Fibroblast of skin of left quadriceps (primary cell): Measurements from ENCODE around the gene SSC4D.
"Not testable (repeated sequence)": the region's sequence is repeated elsewhere in the genome, so short reads cannot be mapped to it uniquely, and the experiment has no call there.

Source experiments
- DNase-seq, 2 experiments: peaks; one replicate each; pipeline ENCODE4 v3.0.0-alpha.2; 2013; ENCODE audit warnings: low read depth in 2 of 2

SSC4D gene

GRCh38 chr7:76421097-76421496 lies 11.6 kb upstream of the SSC4D start:
- DNase-seq, result peak; percentile 80 to 86

GRCh38 chr7:76417654-76418310 lies 8.3 kb upstream of the SSC4D start:
- DNase-seq, result not testable (repeated sequence)

- no peak for DNase-seq
Measured at GRCh38 chr7:76412249-76412648, 2.8 kb upstream of the SSC4D start.

- DNase-seq, result no peak
Measured at GRCh38 chr7:76411626-76412025, 2.1 kb upstream of the SSC4D start.

- DNase-seq, result no peak
Measured at GRCh38 chr7:76408121-76408560, 1.4 kb downstream of the SSC4D start.

- DNase-seq, result no peak
Measured at GRCh38 chr7:76407718-76408117, 1.8 kb downstream of the SSC4D start.

GRCh38 chr7:76405738-76406137 lies 3.8 kb downstream of the SSC4D start:
- no peak for DNase-seq

- DNase-seq, result no peak
Measured at GRCh38 chr7:76403780-76404494, 5.6 kb downstream of the SSC4D start.

- DNase-seq, result not testable (repeated sequence)
Measured at GRCh38 chr7:76403097-76403496, 6.4 kb downstream of the SSC4D start.

GRCh38 chr7:76400248-76400647 lies 9.2 kb downstream of the SSC4D start:
- no peak for DNase-seq

GRCh38 chr7:76397409-76398183 lies 11.9 kb downstream of the SSC4D start:
- DNase-seq, result no peak

GRCh38 chr7:76396864-76397263 lies 12.6 kb downstream of the SSC4D start:
- DNase-seq, result no peak

- DNase-seq, result no peak
Measured at GRCh38 chr7:76395965-76396726, 13.4 kb downstream of the SSC4D start.

GRCh38 chr7:76395605-76395964 lies 13.9 kb downstream of the SSC4D start:
- not testable (repeated sequence) for DNase-seq

GRCh38 chr7:76394957-76395356 lies 14.5 kb downstream of the SSC4D start:
- no peak for DNase-seq

- peak; percentile 52 for DNase-seq
Measured at GRCh38 chr7:76393116-76394031, 16.1 kb downstream of the SSC4D start.

GRCh38 chr7:76392531-76393115 lies 16.9 kb downstream of the SSC4D start:
- DNase-seq, result no peak

- no peak for DNase-seq
Measured at GRCh38 chr7:76390092-76390491, 19.4 kb downstream of the SSC4D start.

- not testable (repeated sequence) for DNase-seq
Measured at GRCh38 chr7:76387789-76388188, 21.7 kb downstream of the SSC4D start.

- no peak for DNase-seq
Measured at GRCh38 chr7:76386691-76387260, 22.7 kb downstream of the SSC4D start.
